Measurements from ENCODE around the gene FKBP5.
"Not testable (repeated sequence)": the region's sequence is repeated elsewhere in the genome, so short reads cannot be mapped to it uniquely, and the experiment has no call there.

Gene FKBP5

DNA sequence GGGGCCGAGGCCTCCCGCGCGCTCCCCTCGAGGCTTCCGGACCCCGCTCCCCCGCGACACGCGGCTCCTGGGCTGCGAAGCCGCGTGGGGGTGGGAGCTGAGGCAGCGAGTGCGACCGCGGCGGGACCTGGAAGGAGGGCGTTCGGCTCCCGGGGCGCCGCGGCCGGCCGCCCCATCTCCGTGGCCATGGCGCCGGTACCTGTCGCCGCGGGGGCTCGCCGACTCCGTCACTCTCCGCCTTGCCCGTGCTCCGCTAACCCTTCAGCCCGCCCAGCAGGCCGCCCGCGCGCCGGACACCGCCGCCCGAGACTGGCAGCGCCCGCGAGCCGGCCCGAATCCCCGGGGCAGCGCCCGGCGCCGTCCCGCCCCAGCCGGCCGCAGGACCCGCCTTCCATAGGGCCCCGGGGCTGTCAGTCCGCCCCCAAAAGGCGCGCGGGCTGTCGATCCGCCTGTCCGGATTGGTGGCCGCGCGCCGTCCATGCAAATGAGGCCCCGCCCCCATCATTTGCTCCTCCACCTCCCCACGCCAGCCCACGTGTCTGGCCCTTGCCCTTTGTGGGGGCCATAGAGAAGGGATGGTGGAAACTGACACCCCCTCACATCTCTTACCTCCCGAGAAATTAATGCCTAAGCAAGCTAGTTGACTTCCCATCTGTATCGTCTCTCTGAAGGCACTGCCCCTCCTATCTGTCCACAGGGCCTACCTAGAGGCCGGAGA, at the start of gene FKBP5:
FKBP5 (minus strand) TSS at position 311 of the 718 bp plus-strand sequence. CDS start 46,091 bp downstream, outside the sequence.
- Mint-ChIP-seq H3K4me3 (peak within 1 kb of the TSS; percentile 90), H3K36me3 (ENCODE audit: low read depth) (peaks cover 5% of the 10 kb centered on the region), H3K27ac (peak within 1 kb of the TSS; percentile 94), H3K4me1 (peaks cover 15% of the 10 kb centered on the region), H3K27me3 (no peaks in the 10 kb centered on the region), H3K9me3 (no peaks in the 10 kb centered on the region)
- DNase-seq (peak; percentile 94), ATAC-seq (peak; percentile 93)

- H3K27me3 Mint-ChIP-seq, result no peaks in the 10 kb centered on the region
- H3K36me3 Mint-ChIP-seq (ENCODE audit: low read depth), result no peaks in the 10 kb centered on the region
- peaks cover 40% of the 10 kb centered on the region for H3K4me1 Mint-ChIP-seq
- no peaks in the 10 kb centered on the region for H3K9me3 Mint-ChIP-seq
- ATAC-seq (peak; percentile 60), DNase-seq (no peak)
- H3K4me3 Mint-ChIP-seq, result peak overlapping the region; percentile 33
- peak overlapping the region; percentile 59 for H3K27ac Mint-ChIP-seq
Observed at GRCh38 chr6:35737413-35738211, 48.9 kb upstream of the FKBP5 start.

- DNase-seq (no peak), ATAC-seq (no peak)
- Mint-ChIP-seq H3K36me3 (ENCODE audit: low read depth) (no peaks in the 10 kb centered on the region), H3K4me1 (peaks cover 46% of the 10 kb centered on the region), H3K27ac (peak within 1 kb of the TSS; percentile 59), H3K9me3 (no peaks in the 10 kb centered on the region), H3K4me3 (peak within 1 kb of the TSS; percentile 33), H3K27me3 (no peaks in the 10 kb centered on the region)
Observed at GRCh38 chr6:35736982-35737412, 48.3 kb upstream of the FKBP5 start, which contains the start of gene ARMC12. ARMC12 (plus strand) TSS chr6:35737032; CDS start chr6:35737109, 77 bp downstream.

DNA sequence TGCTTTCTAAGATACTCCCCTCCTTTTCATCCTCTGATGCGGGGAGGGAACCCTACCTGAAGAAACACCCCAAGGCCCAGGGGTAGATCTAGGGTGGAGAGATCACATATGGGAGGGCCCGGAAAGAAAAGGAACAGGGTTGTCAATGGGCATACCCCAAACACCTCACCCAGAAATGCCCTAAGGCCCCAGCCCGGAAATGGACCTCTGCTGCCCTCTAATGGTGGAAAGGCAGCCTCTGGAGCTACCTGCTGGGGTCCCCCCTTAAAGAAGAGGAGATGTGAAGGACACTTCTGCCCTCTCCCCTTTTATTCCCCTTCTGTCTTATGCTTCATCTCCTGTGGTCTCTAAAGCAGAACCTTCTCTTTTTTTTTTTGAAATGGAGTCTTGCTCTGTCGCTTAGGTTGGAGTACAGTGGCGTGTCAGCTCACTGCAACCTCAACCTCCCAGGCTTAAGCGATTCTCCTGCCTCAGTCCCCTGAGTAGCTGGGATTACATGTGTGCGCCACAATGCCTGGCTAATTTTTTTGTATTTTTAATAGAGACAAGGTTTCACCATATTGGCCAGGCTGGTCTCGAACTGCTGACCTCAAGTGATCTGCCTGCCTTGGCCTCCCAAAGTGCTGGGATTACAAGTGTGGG, 47.7 kb upstream of the FKBP5 start:
- Mint-ChIP-seq H3K27me3 (no peaks in the 10 kb centered on the region), H3K27ac (no peak overlapping the region), H3K36me3 (ENCODE audit: low read depth) (no peaks in the 10 kb centered on the region), H3K4me1 (peaks cover 46% of the 10 kb centered on the region), H3K9me3 (no peaks in the 10 kb centered on the region), H3K4me3 (no peak overlapping the region)
- peak; percentile 89 for DNase-seq
- peak; percentile 42 for ATAC-seq

GRCh38 chr6:35735452-35735851, 46.7 kb upstream of the FKBP5 start:
- peaks cover 54% of the 10 kb centered on the region for H3K4me1 Mint-ChIP-seq
- no peak for DNase-seq
- H3K27me3 Mint-ChIP-seq, result no peaks in the 10 kb centered on the region
- H3K4me3 Mint-ChIP-seq, result no peak overlapping the region
- H3K9me3 Mint-ChIP-seq, result no peaks in the 10 kb centered on the region
- ATAC-seq, result no peak
- H3K27ac Mint-ChIP-seq, result no peak overlapping the region
- H3K36me3 Mint-ChIP-seq (ENCODE audit: low read depth), result no peaks in the 10 kb centered on the region

- peaks cover 65% of the 10 kb centered on the region for H3K4me1 Mint-ChIP-seq
- H3K4me3 Mint-ChIP-seq; H3K9me3 Mint-ChIP-seq; ATAC-seq; H3K36me3 Mint-ChIP-seq (ENCODE audit: low read depth); H3K27me3 Mint-ChIP-seq; DNase-seq; H3K27ac Mint-ChIP-seq: not testable (repeated sequence)
Observed at GRCh38 chr6:35734319-35734718, 45.6 kb upstream of the FKBP5 start.

DNA sequence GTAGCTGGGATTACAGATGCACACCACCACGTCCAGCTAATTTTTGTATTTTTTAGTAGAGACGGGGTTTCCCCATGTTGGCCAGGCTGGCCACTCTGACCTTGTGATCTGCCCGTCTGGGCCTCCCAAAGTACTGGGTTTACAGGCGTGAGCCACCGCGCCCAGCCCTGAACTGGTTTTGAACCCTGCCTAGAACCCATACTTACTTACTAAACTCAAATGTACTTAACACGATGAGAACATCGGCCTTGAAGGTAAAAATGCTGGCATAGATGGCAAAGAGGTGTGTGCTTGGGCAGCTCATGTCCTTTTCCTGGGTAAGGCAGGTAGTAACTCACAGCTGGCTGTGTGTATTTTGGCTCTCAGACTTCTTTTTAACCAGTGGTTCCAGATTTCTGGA, 44.9 kb upstream of the FKBP5 start:
- no peak overlapping the region for H3K27ac Mint-ChIP-seq
- no peaks in the 10 kb centered on the region for H3K9me3 Mint-ChIP-seq
- H3K4me1 Mint-ChIP-seq, result peaks cover 72% of the 10 kb centered on the region
- no peaks in the 10 kb centered on the region for H3K27me3 Mint-ChIP-seq
- H3K36me3 Mint-ChIP-seq (ENCODE audit: low read depth), result no peaks in the 10 kb centered on the region
- H3K4me3 Mint-ChIP-seq, result no peak overlapping the region
- DNase-seq (no peak), ATAC-seq (no peak)

DNA sequence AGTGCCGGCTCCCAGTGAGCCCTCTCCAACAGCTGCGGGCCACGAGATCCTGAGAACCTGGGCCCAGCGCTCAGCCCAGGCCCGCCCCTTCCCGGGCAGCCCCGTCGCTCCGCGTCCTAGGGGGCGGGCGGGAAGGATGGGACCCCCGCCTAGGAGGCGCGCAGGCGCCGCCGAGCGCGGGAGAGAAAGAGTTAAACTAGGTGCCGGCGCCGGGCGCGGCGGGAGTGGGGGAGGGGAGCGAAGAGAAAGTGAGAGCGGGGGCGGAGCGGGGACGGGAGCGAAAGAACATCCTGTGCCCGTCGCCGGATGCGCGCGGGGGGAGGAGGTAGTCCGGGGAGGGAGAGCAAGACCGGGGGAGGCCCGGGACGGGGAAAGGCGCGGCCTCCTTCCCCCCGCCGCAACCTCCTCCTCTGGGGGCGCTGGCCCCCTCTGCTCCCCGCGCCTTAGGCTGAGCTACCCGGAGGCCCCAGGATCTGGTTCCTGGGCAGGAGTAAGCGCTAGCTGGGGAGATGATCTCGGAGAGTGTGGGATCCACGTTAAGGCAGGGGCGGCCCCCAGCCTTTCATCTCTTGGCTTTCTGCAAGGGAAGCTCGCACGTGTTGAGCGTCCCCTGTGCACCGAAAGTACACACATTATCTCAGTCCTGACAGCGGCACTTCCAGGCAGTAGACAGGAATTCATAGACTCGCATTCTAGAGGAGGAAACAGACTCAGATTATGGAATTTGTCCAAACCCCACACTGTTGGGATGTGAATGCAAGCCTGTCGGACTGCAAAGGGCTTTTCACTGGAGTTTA, 43.2 kb upstream of the FKBP5 start:
- DNase-seq (peak; percentile 97), ATAC-seq (peak; percentile 54)
- H3K27ac Mint-ChIP-seq, result peak overlapping the region; percentile 83
- peak overlapping the region; percentile 77 for H3K4me3 Mint-ChIP-seq
- no peaks in the 10 kb centered on the region for H3K9me3 Mint-ChIP-seq
- peaks cover 80% of the 10 kb centered on the region for H3K4me1 Mint-ChIP-seq
- no peaks in the 10 kb centered on the region for H3K36me3 Mint-ChIP-seq (ENCODE audit: low read depth)
- no peaks in the 10 kb centered on the region for H3K27me3 Mint-ChIP-seq

GRCh38 chr6:35731414-35731735, 42.7 kb upstream of the FKBP5 start:
- ATAC-seq, result peak; percentile 45
- DNase-seq, result peak; percentile 98
- peaks cover 85% of the 10 kb centered on the region for H3K4me1 Mint-ChIP-seq
- peak overlapping the region; percentile 77 for H3K4me3 Mint-ChIP-seq
- H3K9me3 Mint-ChIP-seq, result no peaks in the 10 kb centered on the region
- peaks cover 2% of the 10 kb centered on the region for H3K27me3 Mint-ChIP-seq
- peak overlapping the region; percentile 83 for H3K27ac Mint-ChIP-seq
- H3K36me3 Mint-ChIP-seq (ENCODE audit: low read depth), result no peaks in the 10 kb centered on the region

DNA sequence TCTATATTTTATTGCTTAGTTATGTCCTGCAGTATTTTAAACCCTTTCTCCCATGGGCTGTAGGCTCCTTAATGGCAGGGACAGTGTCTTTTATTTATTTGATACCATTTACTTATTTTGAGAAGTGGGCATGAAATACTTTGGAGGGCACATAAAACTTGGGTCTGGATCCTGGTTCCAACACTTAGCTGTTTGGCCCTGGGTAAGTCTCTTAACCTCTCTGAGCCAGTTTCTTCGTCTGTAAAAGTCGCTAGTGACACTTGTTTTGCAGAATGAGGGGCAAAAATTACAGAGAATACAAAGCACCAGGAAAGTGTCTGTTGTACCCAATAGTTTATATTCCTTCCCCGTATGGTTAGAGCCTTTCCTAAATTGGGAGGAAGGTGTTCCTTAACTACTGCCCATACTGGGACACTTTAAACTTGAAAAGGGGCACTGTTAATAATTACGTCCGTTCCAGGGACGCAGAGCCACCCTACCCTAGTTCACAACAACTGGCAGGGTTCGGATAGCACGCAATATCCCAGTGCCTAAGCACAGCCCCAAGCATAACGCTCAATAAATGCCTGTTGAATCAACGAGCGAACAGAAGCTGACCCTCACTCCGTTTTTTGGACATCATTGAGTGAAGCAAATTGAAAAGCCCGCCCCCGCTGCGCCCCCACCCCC, 42.2 kb upstream of the FKBP5 start:
- Mint-ChIP-seq H3K36me3 (ENCODE audit: low read depth) (no peaks in the 10 kb centered on the region), H3K4me3 (peak overlapping the region; percentile 77), H3K4me1 (peaks cover 86% of the 10 kb centered on the region), H3K27me3 (peaks cover 2% of the 10 kb centered on the region), H3K9me3 (no peaks in the 10 kb centered on the region), H3K27ac (peak overlapping the region; percentile 47)
- DNase-seq, result no peak
- ATAC-seq, result no peak

- H3K27me3 Mint-ChIP-seq, result peaks cover 2% of the 10 kb centered on the region
- H3K36me3 Mint-ChIP-seq (ENCODE audit: low read depth), result no peaks in the 10 kb centered on the region
- no peak for ATAC-seq
- no peak overlapping the region for H3K4me3 Mint-ChIP-seq
- DNase-seq, result no peak
- H3K4me1 Mint-ChIP-seq, result peaks cover 85% of the 10 kb centered on the region
- H3K9me3 Mint-ChIP-seq, result no peaks in the 10 kb centered on the region
- H3K27ac Mint-ChIP-seq, result peak overlapping the region; percentile 13
Observed at GRCh38 chr6:35729722-35730121, 41.0 kb upstream of the FKBP5 start.

DNA sequence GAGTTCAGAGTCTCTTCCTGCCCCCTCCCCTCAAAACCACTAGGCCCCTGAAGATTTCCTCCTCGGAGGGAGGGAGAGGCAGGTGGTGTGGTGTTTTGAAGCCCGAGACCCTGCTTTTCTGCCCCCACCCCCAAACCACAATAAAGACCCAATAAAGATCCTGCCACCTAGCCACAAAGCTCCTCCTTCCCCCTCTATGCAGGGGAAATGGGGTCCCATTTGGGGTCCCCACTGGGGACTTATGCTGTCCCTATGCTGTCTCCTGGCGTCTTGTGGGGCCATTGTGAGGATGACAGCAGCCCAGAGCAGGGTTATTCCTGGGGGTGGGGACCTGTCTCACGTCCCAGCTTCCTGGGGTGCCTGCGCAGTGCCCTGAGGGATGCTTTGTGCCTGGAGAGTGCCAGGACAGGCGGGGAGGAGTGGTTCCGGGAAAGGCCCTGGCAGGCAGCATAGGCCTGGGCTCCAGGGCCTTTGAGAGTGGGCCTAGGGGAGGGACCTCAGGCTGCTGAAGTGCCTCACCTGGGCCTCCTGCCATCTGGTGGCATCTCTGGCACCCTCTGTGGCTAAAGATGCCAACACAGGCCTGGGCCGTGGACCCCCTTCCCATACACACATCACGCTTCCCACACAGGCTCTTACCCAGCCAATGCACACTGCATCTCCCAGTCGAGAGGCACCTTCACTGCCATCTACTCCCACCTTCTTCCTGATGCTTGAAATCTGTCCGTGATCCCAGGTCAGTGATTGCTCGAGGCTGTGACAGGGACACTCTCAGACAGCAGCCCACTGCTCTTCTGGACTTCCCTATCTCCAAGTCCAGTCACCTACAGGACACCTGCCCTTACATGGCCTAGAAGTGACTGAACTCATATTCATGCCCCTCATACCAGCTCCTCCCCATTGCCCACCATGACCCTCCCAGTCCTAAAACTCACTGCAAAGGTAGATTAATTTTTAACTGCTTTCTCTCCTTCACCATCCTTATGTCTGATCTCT, 40.3 kb upstream of the FKBP5 start:
- Mint-ChIP-seq H3K4me3 (peak overlapping the region; percentile 68), H3K36me3 (ENCODE audit: low read depth) (no peaks in the 10 kb centered on the region), H3K27me3 (peaks cover 2% of the 10 kb centered on the region), H3K4me1 (peaks cover 88% of the 10 kb centered on the region), H3K9me3 (no peaks in the 10 kb centered on the region), H3K27ac (peak overlapping the region; percentile 76)
- DNase-seq, result peak; percentile 42
- ATAC-seq, result no peak

Measured in activated naive CD8-positive, alpha-beta T cell treated with anti-CD3 and anti-CD28 coated beads, Interleukin-2, amount 50 U/mL, for 24 hours (primary cell).